ENCODE measurements around the gene FBLN1.

The FBLN1 gene

DNA sequence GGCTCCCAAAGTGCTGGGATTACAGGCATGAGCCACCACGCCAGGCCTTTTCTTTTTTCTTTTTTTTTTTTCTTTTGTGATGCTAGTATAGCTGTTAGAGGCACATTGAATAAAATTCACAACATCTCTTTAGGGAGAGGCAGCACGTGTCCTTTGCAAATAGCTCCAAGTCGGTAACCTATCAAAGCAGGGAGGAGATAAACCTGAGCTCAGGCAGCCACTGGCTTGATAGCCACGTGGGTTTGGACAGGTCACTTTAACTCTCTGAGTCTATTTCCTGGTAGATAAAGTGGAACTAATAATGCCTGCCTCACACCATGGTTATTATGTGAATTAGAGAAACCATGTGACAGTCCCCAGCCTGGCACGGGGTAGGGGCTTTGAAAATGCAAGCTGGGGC is 125.8 kb downstream of the FBLN1 start:
- no peaks in the 10 kb centered on the region for H3K36me3 ChIP-seq (ENCODE audit: control insufficient read depth in 2 of 2, insufficient read depth in 2 of 2, low read length in 2 of 2)
- H3K4me1 ChIP-seq (ENCODE audit: control insufficient read depth, insufficient read depth, low read length): peaks cover 2% of the 10 kb centered on the region
- H3K27ac ChIP-seq (ENCODE audit: low read length): no peak overlapping the region
- H3K9me3 ChIP-seq (ENCODE audit: control insufficient read depth in 2 of 2, low read length in 2 of 2): no peaks in the 10 kb centered on the region
- H3K4me3 ChIP-seq (ENCODE audit: low read length in 2 of 2): no peak overlapping the region
- no peak overlapping the region for H3K9ac ChIP-seq (ENCODE audit: low read length in 2 of 2)
- H3K27me3 ChIP-seq (ENCODE audit: control insufficient read depth in 1 of 2, insufficient read depth in 2 of 2, low read length in 2 of 2): peaks cover 11 to 24% of the 10 kb centered on the region in 2 donors

DNA sequence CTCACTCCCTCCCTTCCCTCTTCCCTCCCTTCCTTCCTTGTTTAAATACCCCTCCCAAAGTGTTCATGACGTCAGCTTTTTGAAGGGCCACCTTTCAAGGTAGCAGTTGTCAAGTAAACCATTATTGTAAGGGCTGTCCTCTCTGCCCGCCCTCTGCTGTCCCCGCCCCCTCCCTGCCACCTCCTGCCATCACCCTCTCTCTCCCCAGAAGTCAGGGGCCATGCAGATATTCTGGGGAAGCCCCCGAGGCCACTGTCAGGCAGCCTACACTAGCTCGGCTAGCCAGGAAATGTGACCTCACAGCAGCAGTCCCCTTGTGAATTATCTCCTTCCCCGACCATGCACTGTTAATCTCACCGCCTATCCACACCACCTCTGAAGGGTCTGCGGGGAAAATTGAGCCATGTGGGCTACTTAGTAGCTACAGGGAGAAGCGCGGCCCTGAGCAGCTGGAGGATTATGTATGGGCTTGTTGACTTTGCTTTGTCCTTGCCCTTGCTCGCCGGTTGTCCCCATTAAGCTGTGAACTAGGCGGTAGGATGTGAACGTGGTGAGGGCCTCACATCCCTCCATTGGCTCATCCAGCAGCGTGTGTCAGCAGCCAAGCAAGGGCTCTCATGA is 126.9 kb downstream of the FBLN1 start:
- no peak overlapping the region for H3K9ac ChIP-seq (ENCODE audit: low read length in 2 of 2)
- no peaks in the 10 kb centered on the region for H3K9me3 ChIP-seq (ENCODE audit: control insufficient read depth in 2 of 2, low read length in 2 of 2)

DNA sequence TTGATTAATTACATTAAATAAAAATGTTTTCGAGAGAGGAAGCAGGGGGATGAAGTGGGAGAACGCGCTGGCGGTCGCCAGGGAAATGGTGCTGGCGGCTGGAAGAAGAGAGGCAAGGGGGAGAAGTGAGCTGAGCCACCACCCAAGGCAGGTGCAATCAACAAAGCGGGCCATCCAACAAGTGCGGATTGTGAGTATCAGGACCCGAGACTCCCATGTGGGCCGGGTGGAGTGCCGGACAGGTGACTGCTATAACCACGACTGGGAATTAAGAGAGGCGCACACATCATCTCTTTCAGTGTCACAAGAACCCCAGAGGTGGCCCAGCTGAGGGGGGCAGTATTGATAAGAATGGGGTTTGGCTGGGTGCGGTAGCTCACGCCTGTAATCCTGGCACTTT is 127.8 kb downstream of the FBLN1 start:
- no peaks in the 10 kb centered on the region for H3K9me3 ChIP-seq (ENCODE audit: control insufficient read depth in 2 of 2, low read length in 2 of 2)
- H3K27me3 ChIP-seq (ENCODE audit: control insufficient read depth in 1 of 2, insufficient read depth in 2 of 2, low read length in 2 of 2): peaks cover 11 to 29% of the 10 kb centered on the region in 2 donors
- H3K36me3 ChIP-seq (ENCODE audit: control insufficient read depth in 2 of 2, insufficient read depth in 2 of 2, low read length in 2 of 2): no peaks in the 10 kb centered on the region

More for the DNA sequence above, 126.9 kb downstream of the FBLN1 start:
- H3K4me1 ChIP-seq (ENCODE audit: control insufficient read depth, insufficient read depth, low read length): peaks cover 2% of the 10 kb centered on the region
- H3K27me3 ChIP-seq (ENCODE audit: control insufficient read depth in 1 of 2, insufficient read depth in 2 of 2, low read length in 2 of 2): peaks cover 11 to 28% of the 10 kb centered on the region in 2 donors
- H3K36me3 ChIP-seq (ENCODE audit: control insufficient read depth in 2 of 2, insufficient read depth in 2 of 2, low read length in 2 of 2): no peaks in the 10 kb centered on the region
- no peak overlapping the region for H3K4me3 ChIP-seq (ENCODE audit: low read length in 2 of 2)
- no peak overlapping the region for H3K27ac ChIP-seq (ENCODE audit: low read length)

DNA sequence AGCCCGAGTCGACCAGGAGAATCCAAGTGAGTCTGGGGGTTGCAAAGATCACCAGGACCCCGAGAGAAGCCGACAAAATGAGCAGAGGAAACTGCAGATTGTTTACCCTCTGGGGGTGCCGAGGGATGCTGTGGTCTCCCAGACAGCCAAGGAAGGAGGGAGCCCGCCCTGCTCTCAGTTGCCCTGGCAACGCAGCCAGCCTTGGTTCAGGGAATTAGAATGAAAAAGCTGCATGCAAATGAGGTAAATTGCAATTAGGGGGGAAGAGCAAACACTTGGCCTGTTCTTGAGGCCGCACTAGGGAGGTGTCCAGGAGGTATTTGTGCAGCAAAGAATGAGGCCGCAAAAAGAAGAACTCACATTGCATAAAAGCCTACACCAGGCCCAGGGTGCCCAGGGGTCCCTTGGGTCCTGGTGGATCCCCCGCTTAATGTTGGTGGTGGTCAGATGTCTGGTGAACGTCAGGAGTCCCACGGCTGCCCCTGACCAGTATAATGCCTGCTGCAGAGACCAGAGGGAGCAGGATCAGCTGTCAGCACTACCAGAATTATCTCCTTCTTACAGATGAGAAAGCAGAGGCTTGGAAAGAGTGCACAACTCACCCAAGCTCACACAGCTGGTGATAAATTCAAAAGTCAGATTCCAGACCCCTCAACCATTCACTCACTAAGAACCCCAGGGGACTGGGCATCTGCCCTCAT is 128.6 kb downstream of the FBLN1 start:
- Histone ChIP-seq H3K27ac (ENCODE audit: low read length) (no peak overlapping the region), H3K36me3 (ENCODE audit: control insufficient read depth in 2 of 2, insufficient read depth in 2 of 2, low read length in 2 of 2) (no peaks in the 10 kb centered on the region), H3K4me1 (ENCODE audit: control insufficient read depth, insufficient read depth, low read length) (peaks cover 2% of the 10 kb centered on the region), H3K27me3 (ENCODE audit: control insufficient read depth in 1 of 2, insufficient read depth in 2 of 2, low read length in 2 of 2) (peaks cover 11 to 29% of the 10 kb centered on the region in 2 donors), H3K4me3 (ENCODE audit: low read length in 2 of 2) (no peak overlapping the region), H3K9ac (ENCODE audit: low read length in 2 of 2) (no peak overlapping the region), H3K9me3 (ENCODE audit: control insufficient read depth in 2 of 2, low read length in 2 of 2) (no peaks in the 10 kb centered on the region)

More for the DNA sequence above, 127.8 kb downstream of the FBLN1 start:
- Histone ChIP-seq H3K9ac (ENCODE audit: low read length in 2 of 2) (no peak overlapping the region), H3K4me1 (ENCODE audit: control insufficient read depth, insufficient read depth, low read length) (peaks cover 2% of the 10 kb centered on the region), H3K4me3 (ENCODE audit: low read length in 2 of 2) (no peak overlapping the region), H3K27ac (ENCODE audit: low read length) (no peak overlapping the region)

DNA sequence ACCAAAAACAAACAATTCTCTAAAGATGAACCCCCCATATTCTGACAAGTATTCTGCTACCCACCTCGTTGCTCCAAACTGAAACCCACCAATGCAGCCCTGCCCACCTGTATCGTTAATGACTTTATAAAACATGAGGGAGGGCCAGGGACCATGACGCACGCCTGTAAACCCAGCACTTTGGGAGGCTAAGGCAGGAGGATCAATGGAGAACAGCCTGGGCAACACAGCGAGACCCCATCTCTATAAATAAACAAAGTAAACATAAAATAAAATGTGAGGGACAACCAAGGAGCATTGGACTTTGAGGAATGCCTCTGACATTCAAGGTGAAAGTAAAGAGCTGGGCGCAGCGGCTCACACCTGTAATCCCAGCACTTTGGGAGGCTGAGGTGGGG is 129.2 kb downstream of the FBLN1 start:
- Histone ChIP-seq H3K27me3 (ENCODE audit: control insufficient read depth in 1 of 2, insufficient read depth in 2 of 2, low read length in 2 of 2) (peaks cover 11 to 29% of the 10 kb centered on the region in 2 donors), H3K4me3 (ENCODE audit: low read length in 2 of 2) (no peak overlapping the region), H3K9me3 (ENCODE audit: control insufficient read depth in 2 of 2, low read length in 2 of 2) (no peaks in the 10 kb centered on the region), H3K4me1 (ENCODE audit: control insufficient read depth, insufficient read depth, low read length) (peaks cover 2% of the 10 kb centered on the region), H3K9ac (ENCODE audit: low read length in 2 of 2) (no peak overlapping the region), H3K27ac (ENCODE audit: low read length) (no peak overlapping the region), H3K36me3 (ENCODE audit: control insufficient read depth in 2 of 2, insufficient read depth in 2 of 2, low read length in 2 of 2) (no peaks in the 10 kb centered on the region)

DNA sequence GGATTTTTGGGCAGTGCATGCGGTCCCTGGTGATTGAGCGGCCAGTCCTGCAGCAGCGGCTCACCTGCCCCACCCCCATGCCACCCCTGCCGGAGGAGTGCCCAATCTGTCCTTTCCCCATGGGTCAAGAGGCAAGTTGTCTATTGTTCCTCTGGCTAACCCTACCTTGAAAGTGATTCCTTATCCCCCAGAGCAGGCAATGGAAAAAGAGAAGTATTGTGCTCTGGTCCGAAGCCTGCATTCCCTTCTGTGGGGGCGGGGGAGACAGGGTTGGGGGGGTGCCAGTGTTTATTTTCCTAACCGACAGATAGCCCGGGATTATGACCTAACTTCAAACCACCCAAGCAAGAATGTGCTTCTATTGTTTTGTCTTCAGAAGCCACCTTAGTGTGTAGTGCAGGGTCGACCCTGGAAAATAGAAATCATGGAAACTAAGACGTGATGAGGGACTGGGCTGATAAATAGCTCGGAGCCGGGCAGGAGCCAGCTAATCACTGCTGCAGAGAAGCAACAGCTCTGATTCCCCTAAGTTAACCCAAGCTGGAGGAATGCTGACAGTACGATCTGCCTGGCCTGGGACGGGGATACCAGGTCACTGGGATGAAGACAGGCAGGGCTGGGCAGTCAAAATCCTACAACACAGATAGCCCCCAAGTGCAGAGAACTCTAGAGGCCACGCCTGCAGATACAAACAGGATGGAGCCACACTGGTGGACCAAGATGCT is 130.3 kb downstream of the FBLN1 start:
- no peak overlapping the region for H3K27ac ChIP-seq (ENCODE audit: low read length)
- H3K4me3 ChIP-seq (ENCODE audit: low read length in 2 of 2): no peak overlapping the region
- no peak overlapping the region for H3K9ac ChIP-seq (ENCODE audit: low read length in 2 of 2)
- no peaks in the 10 kb centered on the region for H3K36me3 ChIP-seq (ENCODE audit: control insufficient read depth in 2 of 2, insufficient read depth in 2 of 2, low read length in 2 of 2)
- H3K27me3 ChIP-seq (ENCODE audit: control insufficient read depth in 1 of 2, insufficient read depth in 2 of 2, low read length in 2 of 2): peaks cover 11 to 25% of the 10 kb centered on the region in 2 donors
- H3K9me3 ChIP-seq (ENCODE audit: control insufficient read depth in 2 of 2, low read length in 2 of 2): no peaks in the 10 kb centered on the region
- H3K4me1 ChIP-seq (ENCODE audit: control insufficient read depth, insufficient read depth, low read length): peaks cover 2% of the 10 kb centered on the region

DNA sequence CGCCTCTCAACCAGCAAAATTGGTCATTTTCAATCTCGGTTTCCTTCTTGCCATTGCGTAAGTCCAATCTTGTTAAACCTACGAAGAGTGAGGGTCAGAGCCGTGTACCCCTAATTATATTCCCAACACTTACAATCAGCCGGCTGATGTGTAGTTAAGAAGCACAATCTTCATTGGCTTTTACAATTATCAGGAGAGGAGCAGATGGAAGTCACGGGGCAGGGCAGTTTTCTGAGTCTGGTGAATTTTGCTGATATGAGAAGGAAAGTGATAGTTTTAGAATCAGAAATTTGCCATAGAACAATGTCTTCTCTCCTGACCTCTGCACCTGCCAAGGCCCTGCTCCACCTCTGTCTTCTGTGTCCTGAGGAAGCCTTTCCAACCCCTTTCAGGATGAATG is 134.0 kb downstream of the FBLN1 start:
- Histone ChIP-seq H3K9me3 (ENCODE audit: control insufficient read depth in 2 of 2, low read length in 2 of 2) (no peaks in the 10 kb centered on the region), H3K4me1 (ENCODE audit: control insufficient read depth, insufficient read depth, low read length) (peaks cover 2% of the 10 kb centered on the region), H3K36me3 (ENCODE audit: control insufficient read depth in 2 of 2, insufficient read depth in 2 of 2, low read length in 2 of 2) (no peaks in the 10 kb centered on the region), H3K4me3 (ENCODE audit: low read length in 2 of 2) (no peak overlapping the region), H3K27me3 (ENCODE audit: control insufficient read depth in 1 of 2, insufficient read depth in 2 of 2, low read length in 2 of 2) (peaks cover 20 to 25% of the 10 kb centered on the region in 2 donors), H3K27ac (ENCODE audit: low read length) (no peak overlapping the region), H3K9ac (ENCODE audit: low read length in 2 of 2) (no peak overlapping the region)

DNA sequence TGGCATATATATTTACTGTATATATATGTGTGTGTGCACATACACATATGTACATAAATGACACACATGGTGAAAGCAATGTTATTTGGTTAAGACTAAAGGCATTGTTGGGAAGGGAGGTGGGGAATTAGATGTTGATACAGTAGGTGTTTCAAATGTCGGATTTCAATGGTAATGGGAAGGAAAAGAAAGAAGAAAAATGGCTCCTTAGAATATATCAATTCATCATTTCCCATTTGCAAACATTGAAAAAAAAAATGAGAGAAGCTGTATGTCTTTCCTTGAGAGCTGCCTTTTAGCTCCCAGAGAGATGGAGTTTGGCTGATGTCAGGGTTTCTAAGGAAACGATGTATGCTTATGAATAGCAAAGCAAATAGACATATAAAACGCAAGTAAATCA is 135.5 kb downstream of the FBLN1 start:
- peaks cover 1% of the 10 kb centered on the region for H3K4me1 ChIP-seq (ENCODE audit: control insufficient read depth, insufficient read depth, low read length)

DNA sequence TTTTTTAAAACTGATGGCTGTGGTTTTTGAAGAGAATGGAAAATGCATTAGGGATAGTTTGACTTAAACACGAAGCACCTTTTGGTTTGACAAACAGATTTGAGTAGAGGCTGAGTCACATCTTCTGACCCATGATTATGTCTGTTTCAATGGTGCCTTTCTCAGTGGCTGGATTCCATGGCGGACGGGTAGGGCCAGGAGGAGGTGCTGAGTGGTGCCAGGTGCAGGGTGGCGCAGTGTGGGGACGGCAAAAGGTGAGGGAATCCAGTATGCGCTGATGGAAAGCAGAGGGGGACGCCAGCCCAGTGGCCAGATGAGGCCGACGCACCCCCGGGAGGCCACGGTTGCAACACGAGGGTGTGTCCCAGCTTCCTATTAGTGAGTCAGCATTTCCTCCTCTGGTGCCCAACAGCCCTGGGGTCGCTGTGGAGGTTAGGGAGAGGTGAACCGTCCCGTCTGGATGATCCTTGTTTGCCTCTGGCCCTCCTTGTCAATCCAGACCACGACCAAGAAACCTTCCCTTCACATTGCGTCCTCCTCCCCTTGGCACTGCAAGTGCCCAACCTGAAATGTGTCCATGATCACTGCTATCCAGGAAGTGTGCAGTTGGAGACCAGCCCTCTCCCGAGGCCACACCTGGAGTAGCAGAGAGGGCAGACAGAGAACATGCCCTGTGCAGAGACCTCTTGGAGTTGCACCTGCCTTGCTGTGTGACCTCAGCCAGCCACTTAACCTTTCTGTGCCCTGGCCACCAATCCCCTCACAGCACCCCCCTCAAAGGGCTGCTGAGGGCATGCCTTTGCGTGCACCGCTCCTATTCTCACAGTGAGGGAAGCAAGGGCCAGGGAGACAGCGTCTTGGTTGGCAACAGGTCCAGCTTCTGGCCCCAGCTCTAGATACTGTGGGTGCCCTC is 136.4 kb downstream of the FBLN1 start:
- H3K27ac ChIP-seq (ENCODE audit: low read length): no peak overlapping the region
- H3K4me3 ChIP-seq (ENCODE audit: low read length in 2 of 2): no peak overlapping the region

More for the DNA sequence above, 135.5 kb downstream of the FBLN1 start:
- Histone ChIP-seq H3K36me3 (ENCODE audit: control insufficient read depth in 2 of 2, insufficient read depth in 2 of 2, low read length in 2 of 2) (no peaks in the 10 kb centered on the region), H3K27me3 (ENCODE audit: control insufficient read depth in 1 of 2, insufficient read depth in 2 of 2, low read length in 2 of 2) (peaks cover 16 to 18% of the 10 kb centered on the region in 2 donors), H3K4me3 (ENCODE audit: low read length in 2 of 2) (no peak overlapping the region), H3K9me3 (ENCODE audit: control insufficient read depth in 2 of 2, low read length in 2 of 2) (no peaks in the 10 kb centered on the region), H3K9ac (ENCODE audit: low read length in 2 of 2) (no peak overlapping the region), H3K27ac (ENCODE audit: low read length) (no peak overlapping the region)

DNA sequence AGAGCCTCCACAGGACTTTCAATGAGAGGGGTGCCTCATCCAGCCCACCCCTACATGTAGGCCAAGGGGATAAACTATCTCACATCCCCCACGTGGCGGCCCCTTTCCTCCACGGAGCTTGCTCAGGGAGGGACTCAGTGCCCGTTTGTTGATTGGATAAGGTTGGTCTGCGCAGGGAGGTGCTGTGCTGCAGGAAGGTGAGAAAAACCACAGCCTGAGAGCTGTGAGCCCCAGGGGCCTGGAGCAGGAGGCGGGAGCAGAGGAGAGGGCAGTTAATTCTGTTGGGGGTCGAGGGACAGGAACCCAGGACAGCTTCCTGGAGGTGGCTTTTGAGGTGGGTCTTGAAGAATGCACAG is 137.0 kb downstream of the FBLN1 start:
- Histone ChIP-seq H3K36me3 (ENCODE audit: control insufficient read depth in 2 of 2, insufficient read depth in 2 of 2, low read length in 2 of 2) (no peaks in the 10 kb centered on the region), H3K27ac (ENCODE audit: low read length) (no peak overlapping the region), H3K9me3 (ENCODE audit: control insufficient read depth in 2 of 2, low read length in 2 of 2) (no peaks in the 10 kb centered on the region), H3K4me3 (ENCODE audit: low read length in 2 of 2) (no peak overlapping the region), H3K4me1 (ENCODE audit: control insufficient read depth, insufficient read depth, low read length) (no peaks in the 10 kb centered on the region), H3K9ac (ENCODE audit: low read length in 2 of 2) (no peak overlapping the region), H3K27me3 (ENCODE audit: control insufficient read depth in 1 of 2, insufficient read depth in 2 of 2, low read length in 2 of 2) (peaks cover 14 to 16% of the 10 kb centered on the region in 2 donors)

More for the DNA sequence above, 136.4 kb downstream of the FBLN1 start:
- Histone ChIP-seq H3K4me1 (ENCODE audit: control insufficient read depth, insufficient read depth, low read length) (no peaks in the 10 kb centered on the region), H3K27me3 (ENCODE audit: control insufficient read depth in 1 of 2, insufficient read depth in 2 of 2, low read length in 2 of 2) (peaks cover 16% of the 10 kb centered on the region in 2 donors), H3K9ac (ENCODE audit: low read length in 2 of 2) (no peak overlapping the region), H3K36me3 (ENCODE audit: control insufficient read depth in 2 of 2, insufficient read depth in 2 of 2, low read length in 2 of 2) (no peaks in the 10 kb centered on the region), H3K9me3 (ENCODE audit: control insufficient read depth in 2 of 2, low read length in 2 of 2) (no peaks in the 10 kb centered on the region)
